GM10248 (cell line): ENCODE results near the gene SRSF2.

Source experiments
- CTCF ChIA-PET: fragments of 300-600 bp; sonication (Branson Sonifier 250); formaldehyde crosslinking; extraction: SDS; loops from one replicate; lab custom pipeline; 2021; ENCODE audit warnings: antibody characterized with exemption; lab: Yijun Ruan, JAX
- POLR2A ChIA-PET: fragments of 350-650 bp; sonication (Branson Sonifier 250); formaldehyde crosslinking; extraction: SDS; loops from one replicate; lab custom pipeline; 2020; ENCODE audit warnings: antibody characterized with exemption; lab: Yijun Ruan, JAX
- DNase-seq: peaks from one replicate; pipeline ENCODE4 v3.0.0; 2012; ENCODE audit errors: extremely low spot score
- TF ChIP-seq, protein P1 (sequence below): IDR thresholded peaks from 2 replicates; pipeline ENCODE4 v1.5.1; 2012; ENCODE audit warnings: mild to moderate bottlenecking, low read depth; ENCODE audit errors: extremely low read depth, missing control alignments, control extremely low read depth

SRSF2 gene

DNA sequence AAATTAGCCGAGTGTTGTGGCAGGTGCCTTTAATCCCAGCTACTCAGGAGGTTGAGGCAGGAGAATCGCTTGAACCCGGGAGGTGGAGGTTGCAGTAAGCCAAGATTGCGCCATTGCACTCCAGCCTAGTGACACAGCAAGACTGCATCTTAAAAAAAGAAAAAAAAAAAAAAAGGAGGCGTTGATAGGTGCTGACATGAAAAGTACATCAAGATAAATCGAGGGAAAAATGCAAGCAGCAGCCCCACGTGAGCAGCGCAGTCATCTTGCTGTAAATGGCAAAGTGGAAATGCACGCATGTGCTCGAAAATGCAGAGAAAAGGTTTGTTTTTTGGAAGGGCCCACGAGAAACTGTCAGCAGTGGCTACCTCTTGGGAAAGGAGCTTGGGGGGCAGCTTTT lies 47.3 kb downstream of the SRSF2 start:
- TF ChIP-seq, protein P1, sequence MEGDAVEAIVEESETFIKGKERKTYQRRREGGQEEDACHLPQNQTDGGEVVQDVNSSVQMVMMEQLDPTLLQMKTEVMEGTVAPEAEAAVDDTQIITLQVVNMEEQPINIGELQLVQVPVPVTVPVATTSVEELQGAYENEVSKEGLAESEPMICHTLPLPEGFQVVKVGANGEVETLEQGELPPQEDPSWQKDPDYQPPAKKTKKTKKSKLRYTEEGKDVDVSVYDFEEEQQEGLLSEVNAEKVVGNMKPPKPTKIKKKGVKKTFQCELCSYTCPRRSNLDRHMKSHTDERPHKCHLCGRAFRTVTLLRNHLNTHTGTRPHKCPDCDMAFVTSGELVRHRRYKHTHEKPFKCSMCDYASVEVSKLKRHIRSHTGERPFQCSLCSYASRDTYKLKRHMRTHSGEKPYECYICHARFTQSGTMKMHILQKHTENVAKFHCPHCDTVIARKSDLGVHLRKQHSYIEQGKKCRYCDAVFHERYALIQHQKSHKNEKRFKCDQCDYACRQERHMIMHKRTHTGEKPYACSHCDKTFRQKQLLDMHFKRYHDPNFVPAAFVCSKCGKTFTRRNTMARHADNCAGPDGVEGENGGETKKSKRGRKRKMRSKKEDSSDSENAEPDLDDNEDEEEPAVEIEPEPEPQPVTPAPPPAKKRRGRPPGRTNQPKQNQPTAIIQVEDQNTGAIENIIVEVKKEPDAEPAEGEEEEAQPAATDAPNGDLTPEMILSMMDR = no peak
- CTCF ChIA-PET = interaction anchor here (1.6 kb wide), 1 partner anchor 9 kb away, joined by 12 read pairs; no protein-coding TSS in a partner anchor
- DNase-seq = no peak
- POLR2A ChIA-PET = no interaction called here

DNA sequence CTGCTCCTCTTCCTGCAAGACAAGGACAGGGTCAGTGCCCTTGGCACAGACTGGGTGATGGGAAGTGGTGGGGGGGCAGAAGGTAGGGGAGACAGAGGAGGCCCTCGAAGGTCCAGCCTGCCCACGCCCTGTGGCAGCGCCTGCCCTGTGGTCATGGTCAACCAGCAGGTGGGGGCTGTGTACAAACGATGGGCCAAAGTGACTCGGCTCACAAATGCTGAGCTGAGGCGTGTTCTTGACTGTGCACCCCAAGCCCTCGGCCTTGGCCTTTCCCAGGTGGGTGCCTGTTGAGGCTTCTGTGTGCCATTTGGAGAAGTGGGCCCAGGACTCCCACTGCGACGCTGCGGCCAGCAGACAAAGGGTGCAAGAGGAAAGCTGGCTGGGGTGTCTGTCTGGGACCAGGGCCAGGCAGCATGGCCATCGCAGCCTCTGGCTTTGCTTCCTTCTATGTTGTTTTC lies 48.9 kb downstream of the SRSF2 start:
- ChIA-PET POLR2A (no interaction called here), CTCF (interaction anchor here (1.0 to 1.2 kb wide), 2 partner anchors 9 to 26 kb away, joined by 3 read pairs; no protein-coding TSS in a partner anchor)
- TF ChIP-seq, protein P1 = no peak
- no peak for DNase-seq

DNA sequence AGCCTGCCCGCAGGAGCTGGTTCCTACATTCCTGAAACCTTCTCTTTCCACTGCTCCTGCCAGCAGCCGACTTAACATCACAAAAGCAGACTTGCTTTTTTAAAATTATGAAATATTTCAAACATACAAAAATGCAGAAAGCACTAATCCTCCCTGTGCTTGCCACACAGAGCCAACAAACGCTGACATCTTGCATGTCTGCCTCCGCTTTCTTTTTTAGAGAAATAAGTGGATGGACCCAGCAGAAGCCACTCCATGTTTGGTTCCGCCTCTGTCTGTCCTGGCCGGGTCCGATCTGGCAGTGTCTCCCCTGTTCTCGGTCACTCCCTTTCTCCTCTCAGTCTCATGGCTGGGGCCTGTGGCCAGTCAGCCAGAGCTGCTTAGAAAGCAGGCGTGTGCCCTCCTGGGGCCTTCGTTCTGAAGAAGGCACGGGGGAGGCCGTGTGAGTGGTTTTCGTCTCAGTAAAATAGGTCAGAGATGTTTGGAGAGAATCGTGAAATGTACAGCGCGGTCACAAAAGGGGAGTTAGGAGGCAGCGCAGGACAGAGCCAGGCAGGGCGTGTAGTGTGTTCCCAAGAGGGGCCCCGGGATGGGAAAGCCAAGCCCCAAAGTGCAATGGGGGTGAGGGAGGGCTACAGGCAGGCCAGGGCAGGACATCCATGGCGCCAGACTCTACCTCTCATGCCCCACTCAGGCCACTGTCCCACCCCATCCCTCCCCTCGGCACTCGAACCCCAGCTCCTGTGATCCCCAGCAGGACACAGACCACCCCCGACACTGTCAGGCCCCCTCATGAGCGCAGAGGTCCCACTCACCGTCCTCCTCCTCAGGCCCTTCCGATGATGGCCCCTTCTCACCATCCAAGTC lies 49.6 kb downstream of the SRSF2 start:
- TF ChIP-seq, protein P1 = no peak
- POLR2A ChIA-PET = no interaction called here
- DNase-seq = no peak
- CTCF ChIA-PET = interaction anchor here (0.9 to 1.2 kb wide), 2 partner anchors 10 to 63 kb away, joined by 3 read pairs; no protein-coding TSS in a partner anchor

DNA sequence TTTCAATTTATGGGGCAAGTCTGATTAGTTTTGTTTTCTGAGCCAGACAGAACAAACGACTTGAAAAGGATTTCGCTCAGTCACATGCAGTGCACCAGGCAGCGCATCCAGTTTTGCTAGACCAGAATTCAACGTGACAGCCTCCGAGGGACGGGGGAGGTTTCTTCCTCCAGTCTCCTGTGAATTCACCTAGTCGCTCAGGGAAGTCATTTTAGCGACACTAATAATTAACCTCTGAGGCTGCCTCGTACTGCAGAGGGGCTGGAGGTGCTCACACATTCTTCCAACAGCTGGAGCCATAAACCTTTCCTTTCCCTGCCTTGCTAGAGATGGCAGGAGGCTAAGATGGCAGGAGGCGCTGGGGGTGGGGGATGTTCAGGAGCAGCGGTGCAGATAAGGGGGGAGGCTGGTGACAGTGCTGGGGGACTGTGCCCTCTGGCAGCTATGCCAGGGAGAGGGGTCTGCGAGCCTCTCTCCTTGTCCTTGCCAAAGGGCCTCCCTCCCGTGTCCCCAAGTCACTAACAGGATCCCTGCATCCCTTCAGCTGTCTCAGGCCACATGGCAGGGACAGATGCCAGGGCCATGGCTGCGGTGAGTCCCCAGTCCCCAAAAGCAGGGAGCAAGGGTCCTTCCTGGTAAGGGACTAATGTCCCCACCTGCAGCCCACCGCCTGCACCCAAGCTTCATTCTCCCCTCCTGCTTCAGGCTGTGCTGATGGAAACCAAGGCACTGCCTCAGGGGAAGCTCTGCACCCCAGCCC lies 50.4 kb downstream of the SRSF2 start:
- DNase-seq = no peak
- POLR2A ChIA-PET = no interaction called here
- TF ChIP-seq, protein P1 = no peak
- CTCF ChIA-PET = interaction anchor here (0.9 to 1.7 kb wide), 3 partner anchors 10 to 62 kb away, joined by 3 to 4 read pairs (median 3); no protein-coding TSS in a partner anchor

DNA sequence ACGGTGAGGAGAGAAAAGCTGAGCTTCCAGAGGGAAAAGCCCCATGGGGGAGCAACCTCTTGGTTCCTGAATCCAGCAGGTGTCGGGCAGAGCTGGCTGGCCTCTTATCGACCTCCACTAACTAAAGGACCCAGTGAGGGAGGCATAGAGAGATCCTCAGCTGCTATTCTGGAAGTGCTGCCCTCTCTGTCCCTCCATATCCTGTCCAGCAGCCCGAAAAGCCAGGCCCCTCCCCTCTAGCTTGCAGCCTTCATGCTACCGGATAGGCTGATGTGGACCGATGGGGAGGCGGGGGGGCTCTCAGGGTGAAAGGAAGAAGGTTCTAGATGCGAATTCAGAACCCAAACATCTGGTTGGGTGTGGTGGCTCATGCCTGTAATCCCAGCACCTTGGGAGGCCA lies 51.3 kb downstream of the SRSF2 start:
- ChIA-PET POLR2A (no interaction called here), CTCF (interaction anchor here (0.9 to 1.7 kb wide), 3 partner anchors 12 to 129 kb away, joined by 3 to 4 read pairs (median 3); no protein-coding TSS in a partner anchor)
- TF ChIP-seq, protein P1 = no peak
- DNase-seq = no peak

DNA sequence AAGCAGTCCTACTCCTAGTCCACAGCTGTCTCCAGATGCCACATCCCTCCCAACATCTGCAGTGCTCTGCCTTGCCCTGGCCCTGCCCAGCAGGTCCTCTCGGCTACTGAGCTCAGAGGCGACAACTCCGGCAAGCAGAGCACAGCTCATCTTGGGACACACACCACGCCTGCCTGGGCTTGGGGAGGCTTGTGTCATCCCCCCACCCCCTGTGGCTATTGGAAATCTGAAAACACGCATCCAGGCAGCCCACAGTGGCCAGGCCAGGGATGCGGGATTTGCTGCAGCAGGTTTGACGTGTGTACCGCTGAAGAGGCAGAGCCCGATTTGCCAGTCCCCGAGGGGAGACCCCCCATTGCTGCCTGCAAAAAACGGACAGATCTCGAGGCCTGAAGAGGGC lies 51.8 kb downstream of the SRSF2 start:
- ChIA-PET CTCF (interaction anchor here (0.9 to 1.7 kb wide), 5 partner anchors 12 to 128 kb away, joined by 3 to 4 read pairs (median 3); no protein-coding TSS in a partner anchor), POLR2A (no interaction called here)
- DNase-seq = no peak
- TF ChIP-seq, protein P1 = no peak
